Liver (tissue), 9 donors: ENCODE results near the gene UQCRHL. TPM values are rescaled to one million over a fixed set of nuclear protein-coding genes. Genes with fewer than 3 reads are reported as not detected.
A peak's percentile ranks its signal among the peaks of the same experiment; 100 is the strongest.
"Not testable (repeated sequence)": the region's sequence is repeated elsewhere in the genome, so short reads cannot be mapped to it uniquely, and the experiment has no call there.

Source experiments
- DNase-seq: peaks from one replicate; pipeline ENCODE4 v3.0.0-alpha.2; 2017; ENCODE audit warnings: low spot score
- H3K27ac ChIP-seq, 2 donors: one replicate each; pipeline ENCODE4 v1.7.0; 2013; ENCODE audit warnings: inconsistent platforms in 2 of 2, low read length in 2 of 2, control low read depth in 1 of 2, low read depth in 1 of 2, mild to moderate bottlenecking in 1 of 2
- H3K27me3 ChIP-seq, 4 donors: one replicate each; pipeline versions ENCODE4 v1.6.1 to v1.7.0; 2013; ENCODE audit warnings: low read length in 3 of 4, inconsistent platforms in 1 of 4, mild to moderate bottlenecking in 1 of 4, moderate library complexity in 1 of 4; ENCODE audit not compliant: control insufficient read depth in 4 of 4, insufficient read depth in 4 of 4
- H3K36me3 ChIP-seq, 4 donors: one replicate each; pipeline versions ENCODE4 v1.6.1 to v1.7.0; 2013; ENCODE audit warnings: low read length in 3 of 4, mild to moderate bottlenecking in 3 of 4, low read depth in 1 of 4, moderate library complexity in 1 of 4; ENCODE audit not compliant: control insufficient read depth in 4 of 4, insufficient read depth in 3 of 4
- H3K4me1 ChIP-seq, 4 donors: one replicate each; pipeline versions ENCODE4 v1.6.1 to v1.7.0; 2013; ENCODE audit warnings: low read length in 3 of 4, mild to moderate bottlenecking in 3 of 4, moderate library complexity in 1 of 4; ENCODE audit not compliant: control insufficient read depth in 4 of 4, insufficient read depth in 4 of 4
- H3K4me3 ChIP-seq, 3 donors: one replicate each; pipeline versions ENCODE4 v1.6.1 to v1.7.0; 2013; ENCODE audit warnings: low read length in 3 of 3, control low read depth in 1 of 3, low read depth in 1 of 3, mild to moderate bottlenecking in 1 of 3
- H3K9ac ChIP-seq, 2 donors: one replicate each; pipeline ENCODE4 v1.7.0; 2013; ENCODE audit warnings: low read length in 2 of 2, mild to moderate bottlenecking in 2 of 2, moderate library complexity in 2 of 2, control low read depth in 1 of 2, low read depth in 1 of 2
- H3K9me3 ChIP-seq, 4 donors: one replicate each; pipeline versions ENCODE4 v1.6.1 to v1.7.0; 2013; ENCODE audit warnings: low read length in 3 of 4; ENCODE audit not compliant: control insufficient read depth in 4 of 4
- EGR1 ChIP-seq, 2 donors: IDR thresholded peaks; 2 replicates each; pipeline ENCODE4 v1.6.1; 2016 to 2018; ENCODE audit warnings: antibody characterized with exemption in 2 of 2, low read depth in 2 of 2
- FOXA2 ChIP-seq: IDR thresholded peaks from 2 replicates; pipeline ENCODE4 v1.6.1; 2016; ENCODE audit warnings: antibody characterized with exemption
- GABPA ChIP-seq, 2 donors: IDR thresholded peaks in 1 of 2; conservative IDR thresholded peaks in 1 of 2; 2 replicates each; pipeline ENCODE4 v1.6.1; 2016; ENCODE audit warnings: antibody characterized with exemption in 2 of 2, mild to moderate bottlenecking in 1 of 2, moderate library complexity in 1 of 2
- HNF4G ChIP-seq: IDR thresholded peaks from 2 replicates; pipeline ENCODE4 v1.6.1; 2016; ENCODE audit warnings: antibody characterized with exemption
- NR2F2 ChIP-seq: IDR thresholded peaks from 2 replicates; pipeline ENCODE4 v1.6.1; 2016; ENCODE audit warnings: antibody characterized with exemption
- RAD21 ChIP-seq, 2 donors: IDR thresholded peaks; 2 replicates each; pipeline ENCODE4 v1.6.1; 2016; ENCODE audit warnings: antibody characterized with exemption in 2 of 2, mild to moderate bottlenecking in 2 of 2
- RXRA ChIP-seq, 2 donors: IDR thresholded peaks; 2 replicates each; pipeline ENCODE4 v1.6.1; 2017 to 2018; ENCODE audit warnings: antibody characterized with exemption in 2 of 2, mild to moderate bottlenecking in 1 of 2
- SP1 ChIP-seq: IDR thresholded peaks from 2 replicates; pipeline ENCODE4 v1.6.1; 2018; ENCODE audit warnings: antibody characterized with exemption, mild to moderate bottlenecking
- YY1 ChIP-seq: IDR thresholded peaks from 2 replicates; pipeline ENCODE4 v1.6.1; 2016; ENCODE audit warnings: antibody characterized with exemption, mild to moderate bottlenecking
- WGBS: extraction: QIAGEN DNeasy Blood & Tissue Kit; methylation state at CpG from one replicate; pipeline ENCODE4 v1.1.7; 2013; 5-methylcytosine and 5-hydroxymethylcytosine counted together
- polyA plus RNA-seq, 2 donors: library from polyadenylated mRNA; stranded (reverse) in 1 of 2; unstranded in 1 of 2; fragments of 200-250 nt in 1 of 2; fragments of >200 nt in 1 of 2; fragmentation: Nextera tagmentation in 1 of 2; extraction: Ambion mirVana in 1 of 2; gene quantifications; one replicate each; pipeline versions ENCODE4 v1.2.1 to v1.2.3, GENCODE V29; 2013 to 2015
- total RNA-seq, 2 donors: library from RNA; depleted of rRNA; stranded (reverse); fragments of >200 nt; gene quantifications; one replicate each; pipeline ENCODE4 v1.2.3, GENCODE V29; 2014
- TF ChIP-seq, protein P1 (sequence below): IDR thresholded peaks from 2 replicates; pipeline ENCODE4 v1.6.1; 2016; ENCODE audit warnings: antibody characterized with exemption
- TF ChIP-seq, protein P2 (sequence below): fragments of 150-350 bp; IDR thresholded peaks from 2 replicates; pipeline ENCODE4 v1.5.1; 2017; ENCODE audit warnings: improper control_type of control experiment, low read depth, low read length; ENCODE audit not compliant: missing input control
- TF ChIP-seq, protein P3 (sequence below): IDR thresholded peaks from 2 replicates; pipeline ENCODE4 v1.6.1; 2016; ENCODE audit warnings: antibody characterized with exemption, mild to moderate bottlenecking
- donor health status: healthy.
- donor health status: healthy.
- donor health status: healthy.
- donor health status: healthy.
- donor health status: healthy.

Gene UQCRHL
- total and polyA plus RNA-seq, 4 donors, result 0.50 to 2.9 (median 1.4) TPM

DNA sequence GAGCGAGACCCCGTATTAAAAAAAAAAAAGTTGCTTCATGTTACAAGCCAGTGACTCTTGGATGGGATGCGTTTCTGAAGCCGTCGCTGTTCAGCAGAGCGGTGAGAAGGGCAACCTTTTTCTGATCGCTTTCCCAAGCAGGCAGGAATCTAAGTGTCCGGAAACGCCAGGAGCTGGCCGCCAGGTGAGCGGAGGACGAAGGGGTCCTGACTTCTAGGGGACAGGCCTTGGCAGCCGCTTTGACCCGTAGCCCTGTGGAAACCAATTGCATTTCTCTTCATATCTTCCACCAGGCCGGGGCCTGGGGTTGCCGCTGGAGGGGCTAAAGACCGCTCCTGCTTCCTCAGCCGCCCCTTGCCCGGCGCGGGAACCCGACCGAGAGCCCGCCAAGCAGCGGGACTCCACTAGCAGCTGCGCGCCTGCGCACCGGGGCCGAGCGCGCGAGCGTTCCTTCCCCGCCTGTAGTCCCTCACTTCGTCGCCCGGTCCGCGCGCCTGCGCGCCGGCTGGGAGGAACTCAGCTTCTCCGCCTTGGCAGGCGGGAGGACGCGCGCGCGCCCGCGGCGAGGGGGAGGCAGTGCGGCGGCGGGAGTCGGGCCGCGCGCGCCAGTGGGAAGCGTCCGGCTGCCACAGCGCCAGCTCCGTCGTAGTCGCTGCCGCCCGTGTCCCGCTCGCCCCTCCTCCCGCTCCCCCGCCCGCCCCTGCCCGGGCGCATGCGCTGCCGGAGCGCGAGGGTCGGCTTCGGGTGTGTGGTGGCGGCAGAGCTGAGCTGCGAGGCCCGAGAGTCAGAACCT is 39.8 kb upstream of the UQCRHL start, which contains the start of gene SPEN:
SPEN (plus strand) TSS at position 608 of the 793 bp plus-strand sequence. CDS start 361 bp downstream, outside the sequence.
- WGBS, result under 1% methylated on average over 86 of the region's 86 CpGs
- TF ChIP-seq NR2F2, result no peak
- TF ChIP-seq YY1, result peak; percentile 60
- TF ChIP-seq RAD21 (IDR thresholded peaks at IDR 0.05), result peak in 1 of 2 donors; percentile 19
- TF ChIP-seq, protein P1, sequence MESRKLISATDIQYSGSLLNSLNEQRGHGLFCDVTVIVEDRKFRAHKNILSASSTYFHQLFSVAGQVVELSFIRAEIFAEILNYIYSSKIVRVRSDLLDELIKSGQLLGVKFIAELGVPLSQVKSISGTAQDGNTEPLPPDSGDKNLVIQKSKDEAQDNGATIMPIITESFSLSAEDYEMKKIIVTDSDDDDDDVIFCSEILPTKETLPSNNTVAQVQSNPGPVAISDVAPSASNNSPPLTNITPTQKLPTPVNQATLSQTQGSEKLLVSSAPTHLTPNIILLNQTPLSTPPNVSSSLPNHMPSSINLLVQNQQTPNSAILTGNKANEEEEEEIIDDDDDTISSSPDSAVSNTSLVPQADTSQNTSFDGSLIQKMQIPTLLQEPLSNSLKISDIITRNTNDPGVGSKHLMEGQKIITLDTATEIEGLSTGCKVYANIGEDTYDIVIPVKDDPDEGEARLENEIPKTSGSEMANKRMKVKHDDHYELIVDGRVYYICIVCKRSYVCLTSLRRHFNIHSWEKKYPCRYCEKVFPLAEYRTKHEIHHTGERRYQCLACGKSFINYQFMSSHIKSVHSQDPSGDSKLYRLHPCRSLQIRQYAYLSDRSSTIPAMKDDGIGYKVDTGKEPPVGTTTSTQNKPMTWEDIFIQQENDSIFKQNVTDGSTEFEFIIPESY, result no peak
- peak; percentile 2 to 25 for TF ChIP-seq RXRA (IDR thresholded peaks at IDR 0.05)
- TF ChIP-seq, protein P2, sequence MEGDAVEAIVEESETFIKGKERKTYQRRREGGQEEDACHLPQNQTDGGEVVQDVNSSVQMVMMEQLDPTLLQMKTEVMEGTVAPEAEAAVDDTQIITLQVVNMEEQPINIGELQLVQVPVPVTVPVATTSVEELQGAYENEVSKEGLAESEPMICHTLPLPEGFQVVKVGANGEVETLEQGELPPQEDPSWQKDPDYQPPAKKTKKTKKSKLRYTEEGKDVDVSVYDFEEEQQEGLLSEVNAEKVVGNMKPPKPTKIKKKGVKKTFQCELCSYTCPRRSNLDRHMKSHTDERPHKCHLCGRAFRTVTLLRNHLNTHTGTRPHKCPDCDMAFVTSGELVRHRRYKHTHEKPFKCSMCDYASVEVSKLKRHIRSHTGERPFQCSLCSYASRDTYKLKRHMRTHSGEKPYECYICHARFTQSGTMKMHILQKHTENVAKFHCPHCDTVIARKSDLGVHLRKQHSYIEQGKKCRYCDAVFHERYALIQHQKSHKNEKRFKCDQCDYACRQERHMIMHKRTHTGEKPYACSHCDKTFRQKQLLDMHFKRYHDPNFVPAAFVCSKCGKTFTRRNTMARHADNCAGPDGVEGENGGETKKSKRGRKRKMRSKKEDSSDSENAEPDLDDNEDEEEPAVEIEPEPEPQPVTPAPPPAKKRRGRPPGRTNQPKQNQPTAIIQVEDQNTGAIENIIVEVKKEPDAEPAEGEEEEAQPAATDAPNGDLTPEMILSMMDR, result peak; percentile 15
- TF ChIP-seq, protein P3, sequence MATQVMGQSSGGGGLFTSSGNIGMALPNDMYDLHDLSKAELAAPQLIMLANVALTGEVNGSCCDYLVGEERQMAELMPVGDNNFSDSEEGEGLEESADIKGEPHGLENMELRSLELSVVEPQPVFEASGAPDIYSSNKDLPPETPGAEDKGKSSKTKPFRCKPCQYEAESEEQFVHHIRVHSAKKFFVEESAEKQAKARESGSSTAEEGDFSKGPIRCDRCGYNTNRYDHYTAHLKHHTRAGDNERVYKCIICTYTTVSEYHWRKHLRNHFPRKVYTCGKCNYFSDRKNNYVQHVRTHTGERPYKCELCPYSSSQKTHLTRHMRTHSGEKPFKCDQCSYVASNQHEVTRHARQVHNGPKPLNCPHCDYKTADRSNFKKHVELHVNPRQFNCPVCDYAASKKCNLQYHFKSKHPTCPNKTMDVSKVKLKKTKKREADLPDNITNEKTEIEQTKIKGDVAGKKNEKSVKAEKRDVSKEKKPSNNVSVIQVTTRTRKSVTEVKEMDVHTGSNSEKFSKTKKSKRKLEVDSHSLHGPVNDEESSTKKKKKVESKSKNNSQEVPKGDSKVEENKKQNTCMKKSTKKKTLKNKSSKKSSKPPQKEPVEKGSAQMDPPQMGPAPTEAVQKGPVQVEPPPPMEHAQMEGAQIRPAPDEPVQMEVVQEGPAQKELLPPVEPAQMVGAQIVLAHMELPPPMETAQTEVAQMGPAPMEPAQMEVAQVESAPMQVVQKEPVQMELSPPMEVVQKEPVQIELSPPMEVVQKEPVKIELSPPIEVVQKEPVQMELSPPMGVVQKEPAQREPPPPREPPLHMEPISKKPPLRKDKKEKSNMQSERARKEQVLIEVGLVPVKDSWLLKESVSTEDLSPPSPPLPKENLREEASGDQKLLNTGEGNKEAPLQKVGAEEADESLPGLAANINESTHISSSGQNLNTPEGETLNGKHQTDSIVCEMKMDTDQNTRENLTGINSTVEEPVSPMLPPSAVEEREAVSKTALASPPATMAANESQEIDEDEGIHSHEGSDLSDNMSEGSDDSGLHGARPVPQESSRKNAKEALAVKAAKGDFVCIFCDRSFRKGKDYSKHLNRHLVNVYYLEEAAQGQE, result peak; percentile 79
- TF ChIP-seq EGR1 (IDR thresholded peaks at IDR 0.05; ENCODE audit: low read depth in 2 of 2), result peak in 1 of 2 donors; percentile 50
- TF ChIP-seq GABPA (IDR thresholded peaks at IDR 0.05 in 1 of 2, conservative IDR thresholded peaks at IDR 0.05 in 1 of 2), result no peak
- no peak for TF ChIP-seq FOXA2
- peak; percentile 9 for TF ChIP-seq SP1
- no peak for TF ChIP-seq HNF4G
- peak within 1 kb of the TSS; percentile 98 for H3K27ac ChIP-seq
- DNase-seq, result peak; percentile 93
- no peaks in the 10 kb centered on the region for H3K9me3 ChIP-seq
- H3K4me1 ChIP-seq, result peaks cover 12 to 56% (median 41%) of the 10 kb centered on the region in 4 donors
- H3K4me3 ChIP-seq, result peak within 1 kb of the TSS; percentile 93 to 99 (median 98)
- H3K36me3 ChIP-seq, result no peaks in the 10 kb centered on the region
- peak within 1 kb of the TSS; percentile 93 to 99 for H3K9ac ChIP-seq
- no peaks in the 10 kb centered on the region for H3K27me3 ChIP-seq

DNA sequence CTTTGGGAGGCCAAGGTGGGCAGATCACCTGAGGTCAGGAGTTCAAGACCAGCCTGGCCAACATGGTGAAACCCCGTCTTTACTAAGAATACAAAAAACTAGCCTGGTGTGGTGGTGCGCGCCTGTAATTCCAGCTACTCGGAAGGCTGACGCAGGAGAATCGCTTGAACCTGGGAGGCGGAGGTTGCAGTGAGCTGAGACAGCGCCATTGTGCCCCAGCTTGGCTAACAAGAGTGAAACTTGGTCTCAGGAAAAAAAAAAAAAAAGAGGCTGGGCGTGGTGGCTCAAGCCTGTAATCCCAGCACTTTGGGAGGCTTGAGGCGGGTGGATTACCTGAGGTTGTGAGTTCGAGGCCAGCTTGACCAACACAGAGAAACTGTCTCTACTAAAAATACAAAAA is 38.6 kb upstream of the UQCRHL start:
- Histone ChIP-seq H3K9ac (peak overlapping the region in 1 of 2 donors; percentile 95), H3K4me1 (peaks cover 8 to 48% (median 32%) of the 10 kb centered on the region in 4 donors), H3K27ac (peak overlapping the region in 1 of 2 donors; percentile 20)
- not testable (repeated sequence) for H3K9me3 ChIP-seq, H3K36me3 ChIP-seq, DNase-seq, H3K27me3 ChIP-seq, H3K4me3 ChIP-seq
- WGBS, result 84% methylated on average over 11 of the region's 11 CpGs
